ENCODE measurements around the gene BIRC6. TPM values are rescaled to one million over a fixed set of nuclear protein-coding genes. Genes with fewer than 3 reads are reported as not detected.
A peak's percentile ranks its signal among the peaks of the same experiment; 100 is the strongest.
"Not testable (repeated sequence)": the region's sequence is repeated elsewhere in the genome, so short reads cannot be mapped to it uniquely, and the experiment has no call there.

BIRC6 gene
- total RNA-seq, 1 donor from 2014 or later, result 53.6 TPM

- no peak for TF ChIP-seq CTCF (conservative IDR thresholded peaks at IDR 0.05; ENCODE audit: low read depth, low read length)
These were observed 175.5 kb downstream of the BIRC6 start for GRCh38 chr2:32532341-32532740.

GRCh38 chr2:32532961-32533360 is 176.1 kb downstream of the BIRC6 start:
- H3K4me3 ChIP-seq (ENCODE audit: low read depth, low read length), result no peak overlapping the region
- no peak for TF ChIP-seq CTCF (conservative IDR thresholded peaks at IDR 0.05; ENCODE audit: low read depth, low read length)
- DNase-seq (ENCODE audit: low read depth), result no peak

More at GRCh38 chr2:32532341-32532740, 175.5 kb downstream of the BIRC6 start:
- H3K4me3 ChIP-seq (ENCODE audit: low read depth, low read length), result no peak overlapping the region
- DNase-seq (ENCODE audit: low read depth), result no peak

GRCh38 chr2:32534831-32535230 is 178.0 kb downstream of the BIRC6 start:
- H3K4me3 ChIP-seq (ENCODE audit: low read depth, low read length), result no peak overlapping the region
- no peak for TF ChIP-seq CTCF (conservative IDR thresholded peaks at IDR 0.05; ENCODE audit: low read depth, low read length)
- no peak for DNase-seq (ENCODE audit: low read depth)

GRCh38 chr2:32538735-32539134 is 181.9 kb downstream of the BIRC6 start:
- no peak for TF ChIP-seq CTCF (conservative IDR thresholded peaks at IDR 0.05; ENCODE audit: low read depth, low read length)
- no peak overlapping the region for H3K4me3 ChIP-seq (ENCODE audit: low read depth, low read length)
- no peak for DNase-seq (ENCODE audit: low read depth)

GRCh38 chr2:32552483-32552882 is 195.7 kb downstream of the BIRC6 start:
- not testable (repeated sequence) for H3K4me3 ChIP-seq (ENCODE audit: low read depth, low read length)
- peak; percentile 13 for DNase-seq (ENCODE audit: low read depth)

- TF ChIP-seq CTCF (conservative IDR thresholded peaks at IDR 0.05; ENCODE audit: low read depth, low read length), result peak; percentile 70
- no peak for DNase-seq (ENCODE audit: low read depth)
- H3K4me3 ChIP-seq (ENCODE audit: low read depth, low read length), result no peak overlapping the region
These were observed 197.1 kb downstream of the BIRC6 start for GRCh38 chr2:32553829-32554432.

- no peak for DNase-seq (ENCODE audit: low read depth)
- no peak overlapping the region for H3K4me3 ChIP-seq (ENCODE audit: low read depth, low read length)
- TF ChIP-seq CTCF (conservative IDR thresholded peaks at IDR 0.05; ENCODE audit: low read depth, low read length), result no peak
These were observed 201.7 kb downstream of the BIRC6 start for GRCh38 chr2:32558492-32558891.
